OCI-LY1 (cell line): ENCODE results near the gene TNFAIP6.
"Not testable (repeated sequence)": the region's sequence is repeated elsewhere in the genome, so short reads cannot be mapped to it uniquely, and the experiment has no call there.

ENCODE experiments used
- H2AFZ ChIP-seq: fragments of 200-600 bp; sonication (generic), shearing (Covaris generic); 2 replicates; pipeline ENCODE4 v1.6.0; 2014; ENCODE audit warnings: antibody characterized with exemption, mild to moderate bottlenecking, low read length
- H3F3A ChIP-seq: fragments of 200-600 bp; sonication (generic), shearing (Covaris generic); 2 replicates; pipeline ENCODE4 v1.6.0; 2014; ENCODE audit warnings: mild to moderate bottlenecking, antibody characterized with exemption, low read length, moderate library complexity; ENCODE audit not compliant: insufficient read depth
- H3K27ac ChIP-seq: fragments of 200-600 bp; sonication (generic); 2 replicates; pipeline ENCODE4 v1.5.1; 2014; ENCODE audit warnings: low read length, mixed run types, mild to moderate bottlenecking, low read depth; ENCODE audit not compliant: poor library complexity, severe bottlenecking
- H3K27me3 ChIP-seq: fragments of 200-600 bp; sonication (generic); 2 replicates; pipeline ENCODE4 v1.6.0; 2014; ENCODE audit warnings: antibody characterized with exemption, mild to moderate bottlenecking, low read length, moderate library complexity; ENCODE audit not compliant: insufficient read depth
- H3K36me3 ChIP-seq: fragments of 200-600 bp; sonication (generic); 2 replicates; pipeline ENCODE4 v1.6.1; 2014; ENCODE audit warnings: mild to moderate bottlenecking, antibody characterized with exemption, low read length, moderate library complexity, mixed read lengths; ENCODE audit not compliant: insufficient read depth
- H3K4me1 ChIP-seq: fragments of 200-600 bp; sonication (generic); 2 replicates; pipeline ENCODE4 v1.5.1; 2014; ENCODE audit warnings: mild to moderate bottlenecking, low read length, moderate library complexity; ENCODE audit not compliant: insufficient read depth, severe bottlenecking
- H3K4me2 ChIP-seq: fragments of 200-600 bp; sonication (generic), shearing (Covaris generic); 2 replicates; pipeline ENCODE4 v1.6.1; 2014; ENCODE audit warnings: low read length
- H3K4me3 ChIP-seq: fragments of 200-600 bp; sonication (generic); 2 replicates; pipeline ENCODE4 v1.5.1; 2014; ENCODE audit warnings: low read length, low read depth, mild to moderate bottlenecking, mixed read lengths; ENCODE audit not compliant: poor library complexity, severe bottlenecking
- H3K79me2 ChIP-seq: fragments of 200-600 bp; shearing (Covaris generic); 2 replicates; pipeline ENCODE4 v1.6.1; 2016; ENCODE audit warnings: mixed run types, low read length, mixed read lengths; ENCODE audit not compliant: insufficient read depth
- H3K9ac ChIP-seq: fragments of 200-600 bp; sonication (generic), shearing (Covaris generic); 2 replicates; pipeline ENCODE4 v1.6.1; 2014; ENCODE audit warnings: mild to moderate bottlenecking, low read length, mixed read lengths
- H3K9me2 ChIP-seq: fragments of 200-600 bp; sonication (generic), shearing (Covaris generic); 2 replicates; pipeline ENCODE4 v1.6.1; 2014; ENCODE audit warnings: low read depth, mild to moderate bottlenecking, low read length, mixed read lengths
- H3K9me3 ChIP-seq: fragments of 200-600 bp; shearing (Covaris generic); 2 replicates; pipeline ENCODE4 v1.6.1; 2014; ENCODE audit warnings: low read length, mixed read lengths
- H4K20me1 ChIP-seq: fragments of 200-600 bp; sonication (generic), shearing (Covaris generic); 2 replicates; pipeline ENCODE4 v1.6.0; 2016; ENCODE audit warnings: mild to moderate bottlenecking, low read length; ENCODE audit not compliant: insufficient read depth
- EZH2 ChIP-seq: fragments of 200-600 bp; sonication (generic), shearing (Covaris generic); IDR thresholded peaks from 2 replicates; pipeline ENCODE4 v1.8.0; 2017; ENCODE audit warnings: borderline replicate concordance, mixed run types, mild to moderate bottlenecking, antibody characterized with exemption, low read length, moderate library complexity, mixed read lengths
- TF ChIP-seq, protein P1 (sequence below): fragments of 200-600 bp; sonication (generic), shearing (Covaris generic); IDR thresholded peaks from 2 replicates; pipeline ENCODE4 v1.5.1; 2017; ENCODE audit warnings: mild to moderate bottlenecking, antibody characterized with exemption, low read length, moderate library complexity, mixed read lengths

The TNFAIP6 gene

DNA sequence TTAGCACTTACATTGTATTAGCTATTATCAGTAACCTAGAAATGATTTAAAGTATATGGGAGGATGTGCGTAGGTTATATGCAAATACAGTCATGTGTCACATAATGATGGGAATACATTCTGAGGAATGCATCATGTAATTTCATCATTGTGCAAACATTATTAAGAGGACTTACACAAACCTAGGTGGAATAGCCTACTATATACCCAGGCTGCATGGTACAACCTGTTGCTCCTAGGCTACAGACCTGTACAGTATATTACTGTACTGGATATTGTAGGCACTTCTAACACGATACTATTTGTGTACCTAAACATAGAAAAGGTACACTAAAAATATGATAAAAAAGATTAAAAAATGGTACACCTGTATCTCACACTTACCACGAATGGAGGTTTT is 60.3 kb downstream of the TNFAIP6 start:
- Histone ChIP-seq H3K27ac (no peak overlapping the region), H3K4me1 (no peaks in the 10 kb centered on the region), H3K36me3 (peaks cover 97% of the 10 kb centered on the region), H2AFZ (no peak overlapping the region), H3K4me2 (no peak overlapping the region), H4K20me1 (no peaks in the 10 kb centered on the region), H3K4me3 (no peak overlapping the region), H3K27me3 (no peaks in the 10 kb centered on the region), H3K79me2 (no peaks in the 10 kb centered on the region; the same call in 1 of the 2 replicates), H3F3A (no peaks in the 10 kb centered on the region), H3K9me3 (no peaks in the 10 kb centered on the region), H3K9ac (no peak overlapping the region), H3K9me2 (no peaks in the 10 kb centered on the region)
- TF ChIP-seq, protein P1, sequence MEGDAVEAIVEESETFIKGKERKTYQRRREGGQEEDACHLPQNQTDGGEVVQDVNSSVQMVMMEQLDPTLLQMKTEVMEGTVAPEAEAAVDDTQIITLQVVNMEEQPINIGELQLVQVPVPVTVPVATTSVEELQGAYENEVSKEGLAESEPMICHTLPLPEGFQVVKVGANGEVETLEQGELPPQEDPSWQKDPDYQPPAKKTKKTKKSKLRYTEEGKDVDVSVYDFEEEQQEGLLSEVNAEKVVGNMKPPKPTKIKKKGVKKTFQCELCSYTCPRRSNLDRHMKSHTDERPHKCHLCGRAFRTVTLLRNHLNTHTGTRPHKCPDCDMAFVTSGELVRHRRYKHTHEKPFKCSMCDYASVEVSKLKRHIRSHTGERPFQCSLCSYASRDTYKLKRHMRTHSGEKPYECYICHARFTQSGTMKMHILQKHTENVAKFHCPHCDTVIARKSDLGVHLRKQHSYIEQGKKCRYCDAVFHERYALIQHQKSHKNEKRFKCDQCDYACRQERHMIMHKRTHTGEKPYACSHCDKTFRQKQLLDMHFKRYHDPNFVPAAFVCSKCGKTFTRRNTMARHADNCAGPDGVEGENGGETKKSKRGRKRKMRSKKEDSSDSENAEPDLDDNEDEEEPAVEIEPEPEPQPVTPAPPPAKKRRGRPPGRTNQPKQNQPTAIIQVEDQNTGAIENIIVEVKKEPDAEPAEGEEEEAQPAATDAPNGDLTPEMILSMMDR = no peak
- TF ChIP-seq EZH2 = no peak

DNA sequence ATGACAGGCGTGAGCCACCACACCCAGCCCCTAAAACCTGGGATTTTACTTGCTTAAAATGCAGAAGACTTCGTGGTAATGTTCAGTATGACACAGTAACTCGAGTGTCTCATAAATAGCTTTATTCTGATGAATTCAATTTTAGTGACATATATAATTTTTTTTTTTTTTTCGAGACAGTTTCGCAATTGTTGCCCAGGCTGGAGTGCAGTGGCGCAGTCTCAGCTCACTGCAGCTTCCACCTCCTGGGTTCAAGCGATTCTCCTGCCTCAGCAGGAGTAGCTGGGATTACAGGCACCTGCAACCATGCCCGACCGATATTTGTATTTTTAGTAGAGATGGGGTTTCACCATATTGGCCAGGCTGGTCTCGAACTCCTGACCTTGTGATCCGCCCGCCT is 64.3 kb downstream of the TNFAIP6 start:
- H3K36me3 ChIP-seq = peaks cover 100% of the 10 kb centered on the region
- not testable (repeated sequence) for H3F3A ChIP-seq, H3K9me3 ChIP-seq, H3K27ac ChIP-seq, H3K9me2 ChIP-seq, H3K4me3 ChIP-seq, H3K4me1 ChIP-seq, H3K4me2 ChIP-seq, H4K20me1 ChIP-seq, H3K27me3 ChIP-seq, H3K9ac ChIP-seq, H2AFZ ChIP-seq
- H3K79me2 ChIP-seq = peaks cover 15% of the 10 kb centered on the region

DNA sequence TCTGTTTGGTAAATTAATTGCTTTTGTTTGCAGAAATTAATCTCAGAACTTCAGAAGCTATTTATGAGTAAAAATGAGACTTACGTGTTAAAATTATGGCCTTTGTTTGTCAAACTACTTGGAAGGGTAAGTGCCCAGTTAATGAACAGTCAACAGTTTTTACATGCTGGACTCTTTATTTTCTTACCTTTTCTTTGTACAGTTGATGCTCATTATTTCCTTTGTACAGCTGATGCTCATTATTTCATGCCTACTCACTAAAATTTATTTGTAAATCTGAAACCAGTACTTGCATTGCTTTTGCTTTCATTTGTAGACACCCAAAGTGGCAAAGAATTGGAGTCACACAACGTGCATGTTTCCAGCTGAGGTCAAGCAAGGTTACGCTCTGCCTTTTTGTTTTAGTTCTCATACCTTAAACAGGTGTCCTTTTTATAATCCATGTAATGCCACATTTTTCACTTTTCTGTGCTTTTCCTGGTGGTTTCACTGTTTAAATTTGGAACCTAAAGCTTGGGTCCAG is 65.6 kb downstream of the TNFAIP6 start:
- H3K27ac ChIP-seq = no peak overlapping the region
- H3K4me3 ChIP-seq = no peak overlapping the region
- H4K20me1 ChIP-seq = no peaks in the 10 kb centered on the region
- no peak overlapping the region for H3K9ac ChIP-seq
- H3K79me2 ChIP-seq = peaks cover 15% of the 10 kb centered on the region
- no peak for TF ChIP-seq EZH2
- TF ChIP-seq, protein P1 = no peak
- H3K36me3 ChIP-seq = peaks cover 95% of the 10 kb centered on the region
- no peak overlapping the region for H2AFZ ChIP-seq
- no peaks in the 10 kb centered on the region for H3K9me2 ChIP-seq
- H3F3A ChIP-seq = no peaks in the 10 kb centered on the region
- H3K4me2 ChIP-seq = no peak overlapping the region
- H3K9me3 ChIP-seq = no peaks in the 10 kb centered on the region
- H3K27me3 ChIP-seq = no peaks in the 10 kb centered on the region
- no peaks in the 10 kb centered on the region for H3K4me1 ChIP-seq

DNA sequence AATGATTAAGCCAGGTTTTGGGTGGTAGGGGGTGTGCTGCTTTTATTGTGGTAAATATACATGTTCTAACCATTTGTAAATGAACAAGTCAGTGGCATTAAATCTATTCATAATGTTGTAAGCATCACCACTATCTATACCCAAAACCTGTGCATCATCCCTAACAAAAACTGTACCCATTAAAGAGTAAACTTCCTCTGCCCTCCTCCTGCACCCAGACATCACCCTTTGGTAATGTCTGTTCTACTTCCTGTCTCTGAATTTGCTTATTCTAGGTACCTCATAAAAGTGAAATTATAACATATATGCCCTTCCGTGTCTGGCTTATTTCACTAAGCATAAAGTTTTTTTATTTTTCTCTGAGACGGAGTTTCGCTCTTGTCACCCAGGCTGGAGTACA is 66.4 kb downstream of the TNFAIP6 start:
- H3K36me3 ChIP-seq = peaks cover 93% of the 10 kb centered on the region
- no peaks in the 10 kb centered on the region for H3F3A ChIP-seq
- no peak overlapping the region for H2AFZ ChIP-seq
- no peak overlapping the region for H3K9ac ChIP-seq
- no peaks in the 10 kb centered on the region for H4K20me1 ChIP-seq
- TF ChIP-seq, protein P1 = no peak
- TF ChIP-seq EZH2 = no peak
- no peaks in the 10 kb centered on the region for H3K4me1 ChIP-seq
- H3K79me2 ChIP-seq = peaks cover 15% of the 10 kb centered on the region
- no peaks in the 10 kb centered on the region for H3K9me2 ChIP-seq
- H3K27ac ChIP-seq = no peak overlapping the region
- H3K4me3 ChIP-seq = no peak overlapping the region
- H3K27me3 ChIP-seq = no peaks in the 10 kb centered on the region
- H3K4me2 ChIP-seq = no peak overlapping the region
- no peaks in the 10 kb centered on the region for H3K9me3 ChIP-seq
